Measurements from ENCODE around the gene SACM1L.

SACM1L gene

DNA sequence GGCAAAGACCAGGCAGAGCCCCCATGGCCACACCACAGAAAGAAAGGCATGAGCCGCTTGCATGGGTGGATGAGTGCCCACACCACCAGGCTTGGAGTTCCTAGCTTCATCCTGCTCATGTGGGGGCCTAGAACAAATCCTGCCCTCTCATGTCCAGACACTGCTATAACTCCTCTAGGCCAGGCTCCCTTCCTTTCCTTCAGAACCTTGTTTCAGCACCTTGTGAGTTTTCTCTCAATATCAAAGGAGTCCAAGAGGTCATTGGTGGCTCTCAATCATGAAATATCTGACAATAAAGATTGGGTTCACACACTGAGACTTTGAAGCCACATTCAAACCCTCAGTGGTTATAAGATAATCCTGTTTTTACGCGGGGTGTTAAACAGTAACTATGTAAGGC lies 94.5 kb downstream of the SACM1L start (continued):
- TF ChIP-seq ZBTB17 (tag by site-specific recombination; IDR thresholded peaks at IDR 0.05) (no peak), ZNF501 (tag by site-specific recombination; IDR thresholded peaks at IDR 0.05) (no peak), ZNF112 (tag by site-specific recombination; IDR thresholded peaks at IDR 0.05) (no peak), ZNF777 (tag by site-specific recombination; IDR thresholded peaks at IDR 0.05; ENCODE audit: borderline replicate concordance) (no peak), PRDM1 (tag by site-specific recombination; IDR thresholded peaks at IDR 0.05) (no peak), ZFP3 (tag by site-specific recombination; IDR thresholded peaks at IDR 0.05; ENCODE audit: low read depth) (no peak)

DNA sequence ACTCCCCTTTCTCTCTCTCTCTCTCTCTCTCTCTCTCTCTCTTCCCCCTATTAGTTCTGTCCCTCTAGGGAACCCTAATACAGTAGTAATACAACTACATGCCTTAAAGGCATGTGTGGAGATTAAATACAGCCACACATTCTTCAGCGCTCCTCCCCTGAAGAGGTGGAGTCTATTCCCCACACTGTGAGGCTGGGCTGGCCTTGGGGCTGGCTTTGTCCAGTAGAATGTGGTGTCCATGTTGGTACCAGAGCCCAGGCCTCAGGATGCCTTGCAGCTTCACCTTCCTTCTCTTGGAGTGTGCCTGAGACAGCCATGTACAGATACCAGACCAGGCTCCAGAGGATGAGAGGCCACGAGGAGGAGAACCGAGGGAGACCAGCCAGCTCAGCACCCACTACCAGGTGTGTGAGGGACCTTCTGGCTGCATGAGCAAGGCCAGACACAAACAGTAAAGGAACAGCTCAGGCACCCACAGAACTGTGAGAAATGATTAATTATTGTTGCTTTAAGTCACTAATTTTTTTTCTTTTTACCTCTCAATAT lies 96.5 kb downstream of the SACM1L start:
- ChIA-PET POLR2A (no interaction called here), CTCF (no interaction called here)
- Histone ChIP-seq H3K4me1 (ENCODE audit: control insufficient read depth, insufficient read depth, low read length) (no peaks in the 10 kb centered on the region), H3K4me3 (ENCODE audit: low read depth, low read length) (no peak overlapping the region), H3K9me3 (ENCODE audit: control insufficient read depth, insufficient read depth, low read depth, low read length) (no peaks in the 10 kb centered on the region), H3K36me3 (ENCODE audit: control insufficient read depth in 2 of 2, insufficient read depth in 1 of 2, low read length in 2 of 2) (no peaks in the 10 kb centered on the region), H3K27ac (ENCODE audit: extremely low read depth, low read depth, low read length) (no peak overlapping the region)
- TF ChIP-seq ZNF302 (tag by site-specific recombination; IDR thresholded peaks at IDR 0.05; ENCODE audit: low read depth): no peak
- TF ChIP-seq SP7 (tag by site-specific recombination; IDR thresholded peaks at IDR 0.05): no peak
- TF ChIP-seq, protein P1, sequence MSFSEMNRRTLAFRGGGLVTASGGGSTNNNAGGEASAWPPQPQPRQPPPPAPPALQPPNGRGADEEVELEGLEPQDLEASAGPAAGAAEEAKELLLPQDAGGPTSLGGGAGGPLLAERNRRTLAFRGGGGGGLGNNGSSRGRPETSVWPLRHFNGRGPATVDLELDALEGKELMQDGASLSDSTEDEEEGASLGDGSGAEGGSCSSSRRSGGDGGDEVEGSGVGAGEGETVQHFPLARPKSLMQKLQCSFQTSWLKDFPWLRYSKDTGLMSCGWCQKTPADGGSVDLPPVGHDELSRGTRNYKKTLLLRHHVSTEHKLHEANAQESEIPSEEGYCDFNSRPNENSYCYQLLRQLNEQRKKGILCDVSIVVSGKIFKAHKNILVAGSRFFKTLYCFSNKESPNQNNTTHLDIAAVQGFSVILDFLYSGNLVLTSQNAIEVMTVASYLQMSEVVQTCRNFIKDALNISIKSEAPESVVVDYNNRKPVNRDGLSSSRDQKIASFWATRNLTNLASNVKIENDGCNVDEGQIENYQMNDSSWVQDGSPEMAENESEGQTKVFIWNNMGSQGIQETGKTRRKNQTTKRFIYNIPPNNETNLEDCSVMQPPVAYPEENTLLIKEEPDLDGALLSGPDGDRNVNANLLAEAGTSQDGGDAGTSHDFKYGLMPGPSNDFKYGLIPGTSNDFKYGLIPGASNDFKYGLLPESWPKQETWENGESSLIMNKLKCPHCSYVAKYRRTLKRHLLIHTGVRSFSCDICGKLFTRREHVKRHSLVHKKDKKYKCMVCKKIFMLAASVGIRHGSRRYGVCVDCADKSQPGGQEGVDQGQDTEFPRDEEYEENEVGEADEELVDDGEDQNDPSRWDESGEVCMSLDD (tag by site-specific recombination; IDR thresholded peaks at IDR 0.05): no peak
- no peak for TF ChIP-seq ZNF175 (tag by site-specific recombination; IDR thresholded peaks at IDR 0.05)
- no peak for TF ChIP-seq ZNF555 (tag by site-specific recombination; conservative IDR thresholded peaks at IDR 0.05)
- no peak for TF ChIP-seq ZNF140 (tag by site-specific recombination; IDR thresholded peaks at IDR 0.05)
- TF ChIP-seq KLF7 (tag by site-specific recombination; IDR thresholded peaks at IDR 0.05; ENCODE audit: borderline replicate concordance): no peak
- TF ChIP-seq TCF7L2 (IDR thresholded peaks at IDR 0.05; ENCODE audit: borderline replicate concordance, low read depth, low read length): no peak
- TF ChIP-seq ZNF791 (tag by site-specific recombination; IDR thresholded peaks at IDR 0.05): no peak
- no peak for TF ChIP-seq YY2 (tag by site-specific recombination; IDR thresholded peaks at IDR 0.05)
- TF ChIP-seq ZNF202 (tag by site-specific recombination; IDR thresholded peaks at IDR 0.05; ENCODE audit: borderline replicate concordance): no peak

DNA sequence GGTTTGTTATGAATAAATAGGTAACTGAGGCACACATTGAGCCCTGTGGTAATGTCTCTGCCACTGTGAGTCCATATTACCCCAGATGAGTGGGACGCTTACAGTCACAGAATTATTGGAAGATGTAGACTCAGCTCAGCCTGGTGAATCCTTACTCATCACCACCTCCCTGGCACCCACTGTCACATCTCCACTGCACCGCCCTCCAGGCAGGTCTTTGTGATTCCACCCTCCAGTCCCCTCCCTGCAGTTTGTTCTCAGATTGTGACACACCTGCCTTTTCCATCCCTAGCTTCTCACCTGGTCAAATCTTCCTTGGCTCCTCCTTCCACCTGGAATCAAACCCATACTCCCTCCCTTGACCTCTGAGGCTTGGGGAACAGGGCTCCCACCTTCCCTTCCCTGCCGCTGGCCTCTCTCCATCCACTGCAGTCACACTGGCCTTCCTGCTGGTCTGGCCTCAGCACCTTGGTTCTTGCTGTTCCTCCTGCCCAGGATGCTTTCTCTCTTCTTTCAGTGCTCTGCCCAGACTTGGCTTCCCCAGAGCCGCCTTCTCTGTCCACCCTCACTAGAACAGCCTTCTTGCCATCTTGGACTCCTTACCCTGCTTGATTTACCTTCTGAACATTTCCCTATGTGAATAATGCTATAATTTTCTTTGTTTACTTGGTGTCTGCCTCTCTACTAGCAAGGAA lies 97.8 kb downstream of the SACM1L start:
- Histone ChIP-seq H3K27ac (ENCODE audit: extremely low read depth, low read depth, low read length) (no peak overlapping the region), H3K36me3 (ENCODE audit: control insufficient read depth in 2 of 2, insufficient read depth in 1 of 2, low read length in 2 of 2) (no peaks in the 10 kb centered on the region), H3K4me1 (ENCODE audit: control insufficient read depth, insufficient read depth, low read length) (no peaks in the 10 kb centered on the region), H3K4me3 (ENCODE audit: low read depth, low read length) (no peak overlapping the region), H3K9me3 (ENCODE audit: control insufficient read depth, insufficient read depth, low read depth, low read length) (no peaks in the 10 kb centered on the region)
- ChIA-PET CTCF (no interaction called here), POLR2A (no interaction called here)
- TF ChIP-seq, protein P2, sequence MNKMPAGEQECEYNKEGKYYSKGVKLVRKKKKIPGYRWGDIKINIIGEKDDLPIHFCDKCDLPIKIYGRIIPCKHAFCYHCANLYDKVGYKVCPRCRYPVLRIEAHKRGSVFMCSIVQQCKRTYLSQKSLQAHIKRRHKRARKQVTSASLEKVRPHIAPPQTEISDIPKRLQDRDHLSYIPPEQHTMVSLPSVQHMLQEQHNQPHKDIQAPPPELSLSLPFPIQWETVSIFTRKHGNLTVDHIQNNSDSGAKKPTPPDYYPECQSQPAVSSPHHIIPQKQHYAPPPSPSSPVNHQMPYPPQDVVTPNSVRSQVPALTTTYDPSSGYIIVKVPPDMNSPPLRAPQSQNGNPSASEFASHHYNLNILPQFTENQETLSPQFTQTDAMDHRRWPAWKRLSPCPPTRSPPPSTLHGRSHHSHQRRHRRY (tag by site-specific recombination; IDR thresholded peaks at IDR 0.05): no peak
- no peak for TF ChIP-seq ZNF404 (tag by site-specific recombination; IDR thresholded peaks at IDR 0.05)
- TF ChIP-seq ZBTB48 (tag by site-specific recombination; IDR thresholded peaks at IDR 0.05): no peak
- no peak for TF ChIP-seq ZNF830 (tag by site-specific recombination; IDR thresholded peaks at IDR 0.05; ENCODE audit: low read depth)
- TF ChIP-seq RBAK (tag by site-specific recombination; IDR thresholded peaks at IDR 0.05): no peak
- TF ChIP-seq, protein P3, sequence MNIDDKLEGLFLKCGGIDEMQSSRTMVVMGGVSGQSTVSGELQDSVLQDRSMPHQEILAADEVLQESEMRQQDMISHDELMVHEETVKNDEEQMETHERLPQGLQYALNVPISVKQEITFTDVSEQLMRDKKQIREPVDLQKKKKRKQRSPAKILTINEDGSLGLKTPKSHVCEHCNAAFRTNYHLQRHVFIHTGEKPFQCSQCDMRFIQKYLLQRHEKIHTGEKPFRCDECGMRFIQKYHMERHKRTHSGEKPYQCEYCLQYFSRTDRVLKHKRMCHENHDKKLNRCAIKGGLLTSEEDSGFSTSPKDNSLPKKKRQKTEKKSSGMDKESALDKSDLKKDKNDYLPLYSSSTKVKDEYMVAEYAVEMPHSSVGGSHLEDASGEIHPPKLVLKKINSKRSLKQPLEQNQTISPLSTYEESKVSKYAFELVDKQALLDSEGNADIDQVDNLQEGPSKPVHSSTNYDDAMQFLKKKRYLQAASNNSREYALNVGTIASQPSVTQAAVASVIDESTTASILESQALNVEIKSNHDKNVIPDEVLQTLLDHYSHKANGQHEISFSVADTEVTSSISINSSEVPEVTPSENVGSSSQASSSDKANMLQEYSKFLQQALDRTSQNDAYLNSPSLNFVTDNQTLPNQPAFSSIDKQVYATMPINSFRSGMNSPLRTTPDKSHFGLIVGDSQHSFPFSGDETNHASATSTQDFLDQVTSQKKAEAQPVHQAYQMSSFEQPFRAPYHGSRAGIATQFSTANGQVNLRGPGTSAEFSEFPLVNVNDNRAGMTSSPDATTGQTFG (tag by site-specific recombination; IDR thresholded peaks at IDR 0.05; ENCODE audit: borderline replicate concordance): no peak
- TF ChIP-seq, protein P4, sequence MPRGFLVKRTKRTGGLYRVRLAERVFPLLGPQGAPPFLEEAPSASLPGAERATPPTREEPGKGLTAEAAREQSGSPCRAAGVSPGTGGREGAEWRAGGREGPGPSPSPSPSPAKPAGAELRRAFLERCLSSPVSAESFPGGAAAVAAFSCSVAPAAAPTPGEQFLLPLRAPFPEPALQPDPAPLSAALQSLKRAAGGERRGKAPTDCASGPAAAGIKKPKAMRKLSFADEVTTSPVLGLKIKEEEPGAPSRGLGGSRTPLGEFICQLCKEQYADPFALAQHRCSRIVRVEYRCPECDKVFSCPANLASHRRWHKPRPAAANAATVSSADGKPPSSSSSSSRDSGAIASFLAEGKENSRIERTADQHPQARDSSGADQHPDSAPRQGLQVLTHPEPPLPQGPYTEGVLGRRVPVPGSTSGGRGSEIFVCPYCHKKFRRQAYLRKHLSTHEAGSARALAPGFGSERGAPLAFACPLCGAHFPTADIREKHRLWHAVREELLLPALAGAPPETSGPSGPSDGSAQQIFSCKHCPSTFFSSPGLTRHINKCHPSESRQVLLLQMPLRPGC (tag by site-specific recombination; IDR thresholded peaks at IDR 0.05): no peak
- TF ChIP-seq, protein P5, sequence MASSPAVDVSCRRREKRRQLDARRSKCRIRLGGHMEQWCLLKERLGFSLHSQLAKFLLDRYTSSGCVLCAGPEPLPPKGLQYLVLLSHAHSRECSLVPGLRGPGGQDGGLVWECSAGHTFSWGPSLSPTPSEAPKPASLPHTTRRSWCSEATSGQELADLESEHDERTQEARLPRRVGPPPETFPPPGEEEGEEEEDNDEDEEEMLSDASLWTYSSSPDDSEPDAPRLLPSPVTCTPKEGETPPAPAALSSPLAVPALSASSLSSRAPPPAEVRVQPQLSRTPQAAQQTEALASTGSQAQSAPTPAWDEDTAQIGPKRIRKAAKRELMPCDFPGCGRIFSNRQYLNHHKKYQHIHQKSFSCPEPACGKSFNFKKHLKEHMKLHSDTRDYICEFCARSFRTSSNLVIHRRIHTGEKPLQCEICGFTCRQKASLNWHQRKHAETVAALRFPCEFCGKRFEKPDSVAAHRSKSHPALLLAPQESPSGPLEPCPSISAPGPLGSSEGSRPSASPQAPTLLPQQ (tag by site-specific recombination; IDR thresholded peaks at IDR 0.05): no peak

All from HEK293 (cell line).